Neural progenitor cell (in vitro differentiated cells): ENCODE measurements around the gene CATSPER4. TPM values are rescaled to one million over a fixed set of nuclear protein-coding genes. Genes with fewer than 3 reads are reported as not detected.

Experiments
- DNase-seq: peaks from one replicate; pipeline ENCODE4 v3.0.0-alpha.2; 2016; ENCODE audit warnings: low spot score
- H2AFZ ChIP-seq: fragments of 200-600 bp; sonication (generic); replicated peaks from 2 replicates; pipeline ENCODE4 v1.6.1; 2016; ENCODE audit warnings: antibody characterized with exemption
- H3F3A ChIP-seq: fragments of 200-600 bp; sonication (generic); 2 replicates; pipeline ENCODE4 v1.6.1; 2016; ENCODE audit warnings: antibody characterized with exemption, low read depth
- H3K27ac ChIP-seq: fragments of 200-600 bp; sonication (generic); 2 replicates; pipeline ENCODE4 v1.5.1; 2016; ENCODE audit warnings: mild to moderate bottlenecking
- H3K27me3 ChIP-seq: fragments of 200-600 bp; sonication (generic); 2 replicates; pipeline ENCODE4 v1.6.1; 2016; ENCODE audit warnings: mild to moderate bottlenecking, moderate library complexity
- H3K36me3 ChIP-seq: fragments of 200-600 bp; sonication (generic); 2 replicates; pipeline ENCODE4 v1.5.1; 2016
- H3K4me1 ChIP-seq: fragments of 200-600 bp; sonication (generic); 2 replicates; pipeline ENCODE4 v1.6.1; 2016; ENCODE audit warnings: mixed run types
- H3K4me2 ChIP-seq: fragments of 200-600 bp; sonication (generic); 2 replicates; pipeline ENCODE4 v1.6.1; 2016
- H3K4me3 ChIP-seq: fragments of 200-600 bp; sonication (generic); 2 replicates; pipeline ENCODE4 v1.5.1; 2016
- H3K79me2 ChIP-seq: fragments of 200-600 bp; sonication (generic); 2 replicates; pipeline ENCODE4 v1.6.1; 2016; ENCODE audit warnings: low read depth
- H3K9ac ChIP-seq: fragments of 200-600 bp; sonication (generic); 2 replicates; pipeline ENCODE4 v1.6.1; 2016
- H3K9me3 ChIP-seq: fragments of 200-600 bp; sonication (generic); 2 replicates; pipeline ENCODE4 v1.5.1; 2016; ENCODE audit warnings: low read depth
- H4K20me1 ChIP-seq: fragments of 200-600 bp; sonication (generic); 2 replicates; pipeline ENCODE4 v1.6.1; 2016; ENCODE audit warnings: low read depth
- H3K27ac Mint-ChIP-seq: 3 replicates; pipeline ENCODE4 v1.8.0; 2021; ENCODE audit warnings: mixed read lengths
- H3K27me3 Mint-ChIP-seq: 2 replicates; pipeline ENCODE4 v1.8.0; 2022; ENCODE audit warnings: low read depth, mild to moderate bottlenecking, inconsistent platforms, moderate library complexity, mixed read lengths; ENCODE audit not compliant: insufficient read depth
- H3K36me3 Mint-ChIP-seq: 3 replicates; pipeline ENCODE4 v1.8.0; 2021; ENCODE audit warnings: mixed read lengths
- H3K4me1 Mint-ChIP-seq: 3 replicates; pipeline ENCODE4 v1.8.0; 2021; ENCODE audit warnings: mixed read lengths
- H3K4me3 Mint-ChIP-seq: 3 replicates; pipeline ENCODE4 v1.8.0; 2021; ENCODE audit warnings: mild to moderate bottlenecking, moderate library complexity, mixed read lengths
- H3K9me3 Mint-ChIP-seq: 3 replicates; pipeline ENCODE4 v1.8.0; 2020; ENCODE audit warnings: mixed read lengths
- CTCF ChIP-seq: fragments of 200-600 bp; sonication (generic); IDR thresholded peaks from 2 replicates; pipeline ENCODE4 v1.5.1; 2017; ENCODE audit warnings: antibody characterized with exemption, mild to moderate bottlenecking
- EZH2 ChIP-seq: fragments of 200-600 bp; sonication (generic); IDR thresholded peaks from 2 replicates; pipeline ENCODE4 v1.6.1; 2017; ENCODE audit warnings: antibody characterized with exemption, mild to moderate bottlenecking, moderate library complexity
- EZH2phosphoT487 ChIP-seq: fragments of 200-600 bp; sonication (generic); IDR thresholded peaks from 2 replicates; pipeline ENCODE4 v1.6.1; 2017; ENCODE audit warnings: antibody characterized with exemption
- total RNA-seq: library from RNA; depleted of rRNA; stranded (reverse); fragments of >200 nt; gene quantifications from 2 replicates; pipeline ENCODE4 v1.2.3, GENCODE V29; 2015; ENCODE audit warnings: low replicate concordance

CATSPER4 gene
- total RNA-seq, 1 donor from 2014 or later, result not detected

- Mint-ChIP-seq H3K9me3 (no peaks in the 10 kb centered on the region), H3K27me3 (no peaks in the 10 kb centered on the region), H3K36me3 (no peaks in the 10 kb centered on the region), H3K4me3 (no peak overlapping the region), H3K4me1 (peaks cover 13% of the 10 kb centered on the region), H3K27ac (no peak overlapping the region)
- Histone ChIP-seq H3K9ac (no peak overlapping the region), H2AFZ (no peak overlapping the region), H3K4me1 (no peaks in the 10 kb centered on the region), H3K79me2 (no peaks in the 10 kb centered on the region), H3K9me3 (no peaks in the 10 kb centered on the region), H3K4me2 (no peak overlapping the region), H3K27me3 (no peaks in the 10 kb centered on the region), H3F3A (no peaks in the 10 kb centered on the region), H3K36me3 (no peaks in the 10 kb centered on the region), H4K20me1 (no peaks in the 10 kb centered on the region), H3K27ac (no peak overlapping the region), H3K4me3 (no peak overlapping the region)
- no peak for DNase-seq
- TF ChIP-seq EZH2phosphoT487 (no peak), CTCF (no peak), EZH2 (no peak)
Measured at GRCh38 chr1:26213335-26213905, 23.0 kb downstream of the CATSPER4 start.

GRCh38 chr1:26215246-26215645 lies 24.8 kb downstream of the CATSPER4 start:
- Histone ChIP-seq H3K36me3 (no peaks in the 10 kb centered on the region), H4K20me1 (no peaks in the 10 kb centered on the region), H3K27me3 (no peaks in the 10 kb centered on the region), H3F3A (no peaks in the 10 kb centered on the region), H3K27ac (no peak overlapping the region), H3K79me2 (no peaks in the 10 kb centered on the region), H3K9ac (no peak overlapping the region), H2AFZ (no peak overlapping the region), H3K4me2 (no peak overlapping the region), H3K9me3 (no peaks in the 10 kb centered on the region), H3K4me3 (no peak overlapping the region), H3K4me1 (peaks cover 3% of the 10 kb centered on the region)
- no peak for TF ChIP-seq EZH2phosphoT487
- no peak for TF ChIP-seq EZH2
- no peak for TF ChIP-seq CTCF
- Mint-ChIP-seq H3K4me3 (no peak overlapping the region), H3K27ac (no peak overlapping the region), H3K9me3 (no peaks in the 10 kb centered on the region), H3K36me3 (no peaks in the 10 kb centered on the region), H3K4me1 (peaks cover 13% of the 10 kb centered on the region), H3K27me3 (no peaks in the 10 kb centered on the region)
- no peak for DNase-seq

- Histone ChIP-seq H3F3A (no peaks in the 10 kb centered on the region), H2AFZ (no peak overlapping the region), H3K4me3 (no peak overlapping the region), H4K20me1 (no peaks in the 10 kb centered on the region), H3K9ac (no peak overlapping the region), H3K9me3 (no peaks in the 10 kb centered on the region), H3K36me3 (no peaks in the 10 kb centered on the region), H3K27ac (no peak overlapping the region), H3K4me1 (peaks cover 7% of the 10 kb centered on the region), H3K79me2 (no peaks in the 10 kb centered on the region), H3K4me2 (no peak overlapping the region), H3K27me3 (peaks cover 15% of the 10 kb centered on the region)
- H3K36me3 Mint-ChIP-seq, result no peaks in the 10 kb centered on the region
- H3K27ac Mint-ChIP-seq, result no peak overlapping the region
- H3K4me1 Mint-ChIP-seq, result peaks cover 11% of the 10 kb centered on the region
- H3K9me3 Mint-ChIP-seq, result no peaks in the 10 kb centered on the region
- peaks cover 4% of the 10 kb centered on the region for H3K27me3 Mint-ChIP-seq
- TF ChIP-seq CTCF (no peak), EZH2phosphoT487 (no peak), EZH2 (no peak)
- no peak for DNase-seq
- no peak overlapping the region for H3K4me3 Mint-ChIP-seq
Measured at GRCh38 chr1:26218906-26219494, 28.6 kb downstream of the CATSPER4 start.
